ENCODE results near the gene MSI2. TPM values are rescaled to one million over a fixed set of nuclear protein-coding genes. Genes with fewer than 3 reads are reported as not detected.
A peak's percentile ranks its signal among the peaks of the same experiment; 100 is the strongest.

MSI2 gene
- total and polyA plus RNA-seq, 12 donors: 25.5 to 135 (median 121) TPM

GRCh38 chr17:57722704-57723043 is 466.4 kb downstream of the MSI2 start:
- Histone ChIP-seq H3K27ac (no peak overlapping the region), H3K4me3 (no peak overlapping the region), H3K9me3 (no peaks in the 10 kb centered on the region), H3K36me3 (no peaks in the 10 kb centered on the region), H3K27me3 (no peaks in the 10 kb centered on the region), H3K4me1 (peaks cover 0 to 5% (median 0%) of the 10 kb centered on the region in 9 donors)
- WGBS, 2 donors: 67 to 75% methylated on average over 7 of the region's 7 CpGs
- intact Hi-C loops (cut with DNase I): no loop called here
- TF ChIP-seq CTCF (IDR thresholded peaks at IDR 0.05): no peak
- DNase-seq (no peak), ATAC-seq (no peak)

DNA sequence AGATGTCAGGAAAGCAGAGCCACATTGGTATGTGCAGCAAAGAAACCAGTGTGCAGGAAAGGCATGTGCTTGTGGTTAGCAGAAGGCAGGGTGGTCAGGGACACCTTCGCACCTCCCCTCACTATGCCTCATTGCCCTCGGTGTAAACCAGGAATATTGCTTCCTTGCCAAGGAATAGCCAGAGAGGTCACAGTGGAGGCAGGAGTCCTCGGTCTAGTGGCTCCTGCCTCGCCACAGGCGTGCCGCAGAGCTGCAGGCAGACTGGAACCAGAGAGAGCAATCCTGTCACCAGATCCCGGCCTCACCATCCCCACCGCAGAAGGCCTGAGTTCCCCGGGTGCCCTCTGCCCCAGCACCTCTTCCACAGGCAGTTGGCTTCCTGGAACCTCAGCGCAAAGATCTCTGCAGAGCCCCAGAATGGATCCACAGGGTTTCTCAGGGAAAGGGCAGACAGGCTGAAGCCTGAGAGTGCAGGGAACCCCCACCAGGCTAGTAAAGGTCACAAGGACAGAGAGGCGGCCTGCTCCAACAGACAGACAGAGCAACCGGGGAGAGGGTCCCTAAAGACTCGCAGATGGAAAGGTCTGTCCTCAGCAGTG is 467.2 kb downstream of the MSI2 start:
- Histone ChIP-seq H3K27me3 (no peaks in the 10 kb centered on the region), H3K9me3 (no peaks in the 10 kb centered on the region), H3K4me3 (no peak overlapping the region), H3K4me1 (peaks cover 0 to 5% (median 0%) of the 10 kb centered on the region in 9 donors), H3K27ac (no peak overlapping the region), H3K36me3 (no peaks in the 10 kb centered on the region)
- DNase-seq: no peak
- ATAC-seq: no peak
- intact Hi-C loops (cut with DNase I): no loop called here
- WGBS, 2 donors: 81 to 82% methylated on average over 13 of the region's 13 CpGs
- TF ChIP-seq CTCF (IDR thresholded peaks at IDR 0.05): no peak

DNA sequence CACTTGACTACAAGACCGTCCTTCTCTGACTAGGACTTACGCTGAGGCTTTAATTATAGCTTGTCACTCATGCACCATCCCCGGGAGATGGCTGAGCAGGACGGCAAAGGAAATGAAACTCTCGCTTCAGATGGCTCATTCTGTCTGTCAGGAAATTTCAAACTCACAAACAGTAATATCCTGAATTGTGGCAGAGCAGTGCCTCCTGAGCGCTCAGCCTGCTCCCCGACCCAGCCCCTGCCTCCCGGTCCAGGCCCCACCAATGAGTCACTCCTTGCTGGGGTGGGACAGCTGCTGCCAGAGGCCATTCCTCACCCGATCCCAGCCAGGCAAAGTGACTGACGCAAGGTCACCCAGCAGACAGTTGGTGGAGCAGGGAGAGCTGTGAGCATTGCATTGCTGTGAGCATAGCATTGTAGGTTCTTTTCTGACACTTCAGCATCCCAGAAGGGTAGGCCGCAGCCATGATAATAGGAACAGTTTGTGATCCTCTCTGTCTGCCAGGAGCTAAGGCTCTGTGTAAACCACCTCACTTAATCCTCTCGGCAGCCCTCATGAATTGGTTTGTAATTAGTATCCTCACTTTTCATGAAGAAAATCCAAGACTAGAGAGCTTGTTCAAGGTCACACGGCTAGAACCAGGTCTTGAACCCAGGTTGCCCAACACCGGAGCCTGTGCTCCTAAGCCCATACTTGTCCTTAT is 467.9 kb downstream of the MSI2 start:
- no peak for DNase-seq

GRCh38 chr17:57724729-57725125 is 468.4 kb downstream of the MSI2 start:
- TF ChIP-seq CTCF (IDR thresholded peaks at IDR 0.05): no peak
- H3K4me1 ChIP-seq: peaks cover 0 to 5% (median 0%) of the 10 kb centered on the region in 9 donors
- 75 to 76% methylated on average over 5 of the region's 5 CpGs for WGBS, 2 donors
- H3K27me3 ChIP-seq: no peaks in the 10 kb centered on the region
- no peaks in the 10 kb centered on the region for H3K36me3 ChIP-seq
- no peak for DNase-seq
- no peaks in the 10 kb centered on the region for H3K9me3 ChIP-seq
- no peak overlapping the region for H3K4me3 ChIP-seq
- intact Hi-C loops (cut with DNase I): no loop called here
- no peak overlapping the region for H3K27ac ChIP-seq
- peak in 2 of 8 donors; percentile 44 to 49 for ATAC-seq

More for the DNA sequence above, 467.9 kb downstream of the MSI2 start:
- H3K4me3 ChIP-seq: no peak overlapping the region
- H3K4me1 ChIP-seq: peaks cover 0 to 5% (median 0%) of the 10 kb centered on the region in 9 donors
- no peak for TF ChIP-seq CTCF (IDR thresholded peaks at IDR 0.05)
- H3K27ac ChIP-seq: no peak overlapping the region
- peak in 1 of 8 donors; percentile 32 for ATAC-seq
- intact Hi-C loops (cut with DNase I): no loop called here
- no peaks in the 10 kb centered on the region for H3K27me3 ChIP-seq
- WGBS, 2 donors: 65 to 72% methylated on average over 14 of the region's 14 CpGs
- no peaks in the 10 kb centered on the region for H3K9me3 ChIP-seq
- H3K36me3 ChIP-seq: no peaks in the 10 kb centered on the region
